Cardiac atrium fibroblast (primary cell): ENCODE results near the gene RASGRF1. TPM values are rescaled to one million over a fixed set of nuclear protein-coding genes. Genes with fewer than 3 reads are reported as not detected.

ENCODE experiments used
- total RNA-seq: library from RNA; depleted of rRNA; stranded (reverse); fragments of >200 nt; gene quantifications from 2 replicates; pipeline ENCODE4 v1.2.3, GENCODE V29; 2015

RASGRF1 gene
- total RNA-seq = not detected in 2 replicates

GRCh38 chr15:79090487-79091203 is at the start of gene RASGRF1:
Gene RASGRF1 (minus strand): TSS chr15:79090780. CDS start chr15:79090498, 282 bp downstream.

GRCh38 chr15:78944669-78945407 is 145.7 kb downstream of the RASGRF1 start, which contains the start of gene CTSH:
Gene CTSH (minus strand): TSS chr15:78945046. CDS start chr15:78944981, 65 bp downstream.

Other genes starting within 250 kb of the RASGRF1 start
- 252 and 312 TPM in 2 replicates for gene MORF4L1, start 217.9 kb downstream of the RASGRF1 start, total RNA-seq
- 0.49 and 12.6 TPM in 2 replicates for gene CTSH, start 145.7 kb downstream of the RASGRF1 start, total RNA-seq
- not detected in 2 replicates for gene ANKRD34C, start 191.9 kb upstream of the RASGRF1 start, total RNA-seq
- gene TMED3, start 220.3 kb upstream of the RASGRF1 start, total RNA-seq = 196 and 253 TPM in 2 replicates